Measurements from ENCODE around the gene ATOSB.
"Not testable (repeated sequence)": the region's sequence is repeated elsewhere in the genome, so short reads cannot be mapped to it uniquely, and the experiment has no call there.

DNA sequence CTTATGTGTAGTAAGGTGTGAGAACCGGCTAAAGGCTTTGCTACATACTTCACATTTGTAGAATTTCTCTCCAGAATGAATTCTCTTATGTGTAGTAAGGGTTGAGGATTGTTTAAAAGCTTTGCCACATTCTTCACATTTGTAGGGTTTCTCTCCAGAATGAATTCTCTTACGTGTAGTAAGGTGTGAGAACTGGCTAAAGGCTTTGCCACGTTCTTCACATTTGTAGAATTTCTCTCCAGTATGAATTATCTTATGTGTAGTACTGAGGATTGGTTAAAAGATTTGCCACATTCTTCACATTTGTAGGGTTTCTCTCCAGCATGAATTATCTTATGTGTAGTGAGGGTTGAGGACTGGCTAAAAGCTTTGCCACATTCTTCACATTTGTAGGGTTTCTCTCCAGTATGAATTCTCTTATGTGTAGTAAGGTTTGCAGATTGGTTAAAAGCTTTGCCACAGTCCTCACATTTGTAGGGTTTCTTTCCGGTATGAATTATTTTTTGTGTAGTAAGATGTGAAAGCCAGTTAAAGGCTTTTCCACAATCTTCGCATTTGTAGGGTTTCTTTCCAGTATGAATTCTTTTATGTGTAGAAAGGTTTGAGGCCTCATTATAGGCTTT is 32.4 kb upstream of the ATOSB start:
- TF ChIP-seq, protein P1, sequence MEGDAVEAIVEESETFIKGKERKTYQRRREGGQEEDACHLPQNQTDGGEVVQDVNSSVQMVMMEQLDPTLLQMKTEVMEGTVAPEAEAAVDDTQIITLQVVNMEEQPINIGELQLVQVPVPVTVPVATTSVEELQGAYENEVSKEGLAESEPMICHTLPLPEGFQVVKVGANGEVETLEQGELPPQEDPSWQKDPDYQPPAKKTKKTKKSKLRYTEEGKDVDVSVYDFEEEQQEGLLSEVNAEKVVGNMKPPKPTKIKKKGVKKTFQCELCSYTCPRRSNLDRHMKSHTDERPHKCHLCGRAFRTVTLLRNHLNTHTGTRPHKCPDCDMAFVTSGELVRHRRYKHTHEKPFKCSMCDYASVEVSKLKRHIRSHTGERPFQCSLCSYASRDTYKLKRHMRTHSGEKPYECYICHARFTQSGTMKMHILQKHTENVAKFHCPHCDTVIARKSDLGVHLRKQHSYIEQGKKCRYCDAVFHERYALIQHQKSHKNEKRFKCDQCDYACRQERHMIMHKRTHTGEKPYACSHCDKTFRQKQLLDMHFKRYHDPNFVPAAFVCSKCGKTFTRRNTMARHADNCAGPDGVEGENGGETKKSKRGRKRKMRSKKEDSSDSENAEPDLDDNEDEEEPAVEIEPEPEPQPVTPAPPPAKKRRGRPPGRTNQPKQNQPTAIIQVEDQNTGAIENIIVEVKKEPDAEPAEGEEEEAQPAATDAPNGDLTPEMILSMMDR (conservative IDR thresholded peaks at IDR 0.05; ENCODE audit: low read depth in 2 of 2): not testable (repeated sequence)
- not testable (repeated sequence) for TF ChIP-seq CREB1 (CRISPR knock-in tag; IDR thresholded peaks at IDR 0.05; ENCODE audit: low read depth); EZH2 (IDR thresholded peaks at IDR 0.05; ENCODE audit: low read depth, unreplicated experiment); STAT1 (IDR thresholded peaks at IDR 0.05; ENCODE audit: unreplicated experiment); ETS1 (IDR thresholded peaks at IDR 0.05); POLR2AphosphoS5 (IDR thresholded peaks at IDR 0.05; ENCODE audit: low read depth); ZNF331 (CRISPR knock-in tag; IDR thresholded peaks at IDR 0.05; ENCODE audit: low read depth); EZH2phosphoT487 (IDR thresholded peaks at IDR 0.05; ENCODE audit: unreplicated experiment); JUNB (IDR thresholded peaks at IDR 0.05; ENCODE audit: unreplicated experiment); ZNF114 (CRISPR knock-in tag; IDR thresholded peaks at IDR 0.05); NANOG (IDR thresholded peaks at IDR 0.05; ENCODE audit: borderline replicate concordance)
- TF ChIP-seq, protein P2, sequence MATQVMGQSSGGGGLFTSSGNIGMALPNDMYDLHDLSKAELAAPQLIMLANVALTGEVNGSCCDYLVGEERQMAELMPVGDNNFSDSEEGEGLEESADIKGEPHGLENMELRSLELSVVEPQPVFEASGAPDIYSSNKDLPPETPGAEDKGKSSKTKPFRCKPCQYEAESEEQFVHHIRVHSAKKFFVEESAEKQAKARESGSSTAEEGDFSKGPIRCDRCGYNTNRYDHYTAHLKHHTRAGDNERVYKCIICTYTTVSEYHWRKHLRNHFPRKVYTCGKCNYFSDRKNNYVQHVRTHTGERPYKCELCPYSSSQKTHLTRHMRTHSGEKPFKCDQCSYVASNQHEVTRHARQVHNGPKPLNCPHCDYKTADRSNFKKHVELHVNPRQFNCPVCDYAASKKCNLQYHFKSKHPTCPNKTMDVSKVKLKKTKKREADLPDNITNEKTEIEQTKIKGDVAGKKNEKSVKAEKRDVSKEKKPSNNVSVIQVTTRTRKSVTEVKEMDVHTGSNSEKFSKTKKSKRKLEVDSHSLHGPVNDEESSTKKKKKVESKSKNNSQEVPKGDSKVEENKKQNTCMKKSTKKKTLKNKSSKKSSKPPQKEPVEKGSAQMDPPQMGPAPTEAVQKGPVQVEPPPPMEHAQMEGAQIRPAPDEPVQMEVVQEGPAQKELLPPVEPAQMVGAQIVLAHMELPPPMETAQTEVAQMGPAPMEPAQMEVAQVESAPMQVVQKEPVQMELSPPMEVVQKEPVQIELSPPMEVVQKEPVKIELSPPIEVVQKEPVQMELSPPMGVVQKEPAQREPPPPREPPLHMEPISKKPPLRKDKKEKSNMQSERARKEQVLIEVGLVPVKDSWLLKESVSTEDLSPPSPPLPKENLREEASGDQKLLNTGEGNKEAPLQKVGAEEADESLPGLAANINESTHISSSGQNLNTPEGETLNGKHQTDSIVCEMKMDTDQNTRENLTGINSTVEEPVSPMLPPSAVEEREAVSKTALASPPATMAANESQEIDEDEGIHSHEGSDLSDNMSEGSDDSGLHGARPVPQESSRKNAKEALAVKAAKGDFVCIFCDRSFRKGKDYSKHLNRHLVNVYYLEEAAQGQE (IDR thresholded peaks at IDR 0.05; ENCODE audit: unreplicated experiment): not testable (repeated sequence)
- TF ChIP-seq, protein P3, sequence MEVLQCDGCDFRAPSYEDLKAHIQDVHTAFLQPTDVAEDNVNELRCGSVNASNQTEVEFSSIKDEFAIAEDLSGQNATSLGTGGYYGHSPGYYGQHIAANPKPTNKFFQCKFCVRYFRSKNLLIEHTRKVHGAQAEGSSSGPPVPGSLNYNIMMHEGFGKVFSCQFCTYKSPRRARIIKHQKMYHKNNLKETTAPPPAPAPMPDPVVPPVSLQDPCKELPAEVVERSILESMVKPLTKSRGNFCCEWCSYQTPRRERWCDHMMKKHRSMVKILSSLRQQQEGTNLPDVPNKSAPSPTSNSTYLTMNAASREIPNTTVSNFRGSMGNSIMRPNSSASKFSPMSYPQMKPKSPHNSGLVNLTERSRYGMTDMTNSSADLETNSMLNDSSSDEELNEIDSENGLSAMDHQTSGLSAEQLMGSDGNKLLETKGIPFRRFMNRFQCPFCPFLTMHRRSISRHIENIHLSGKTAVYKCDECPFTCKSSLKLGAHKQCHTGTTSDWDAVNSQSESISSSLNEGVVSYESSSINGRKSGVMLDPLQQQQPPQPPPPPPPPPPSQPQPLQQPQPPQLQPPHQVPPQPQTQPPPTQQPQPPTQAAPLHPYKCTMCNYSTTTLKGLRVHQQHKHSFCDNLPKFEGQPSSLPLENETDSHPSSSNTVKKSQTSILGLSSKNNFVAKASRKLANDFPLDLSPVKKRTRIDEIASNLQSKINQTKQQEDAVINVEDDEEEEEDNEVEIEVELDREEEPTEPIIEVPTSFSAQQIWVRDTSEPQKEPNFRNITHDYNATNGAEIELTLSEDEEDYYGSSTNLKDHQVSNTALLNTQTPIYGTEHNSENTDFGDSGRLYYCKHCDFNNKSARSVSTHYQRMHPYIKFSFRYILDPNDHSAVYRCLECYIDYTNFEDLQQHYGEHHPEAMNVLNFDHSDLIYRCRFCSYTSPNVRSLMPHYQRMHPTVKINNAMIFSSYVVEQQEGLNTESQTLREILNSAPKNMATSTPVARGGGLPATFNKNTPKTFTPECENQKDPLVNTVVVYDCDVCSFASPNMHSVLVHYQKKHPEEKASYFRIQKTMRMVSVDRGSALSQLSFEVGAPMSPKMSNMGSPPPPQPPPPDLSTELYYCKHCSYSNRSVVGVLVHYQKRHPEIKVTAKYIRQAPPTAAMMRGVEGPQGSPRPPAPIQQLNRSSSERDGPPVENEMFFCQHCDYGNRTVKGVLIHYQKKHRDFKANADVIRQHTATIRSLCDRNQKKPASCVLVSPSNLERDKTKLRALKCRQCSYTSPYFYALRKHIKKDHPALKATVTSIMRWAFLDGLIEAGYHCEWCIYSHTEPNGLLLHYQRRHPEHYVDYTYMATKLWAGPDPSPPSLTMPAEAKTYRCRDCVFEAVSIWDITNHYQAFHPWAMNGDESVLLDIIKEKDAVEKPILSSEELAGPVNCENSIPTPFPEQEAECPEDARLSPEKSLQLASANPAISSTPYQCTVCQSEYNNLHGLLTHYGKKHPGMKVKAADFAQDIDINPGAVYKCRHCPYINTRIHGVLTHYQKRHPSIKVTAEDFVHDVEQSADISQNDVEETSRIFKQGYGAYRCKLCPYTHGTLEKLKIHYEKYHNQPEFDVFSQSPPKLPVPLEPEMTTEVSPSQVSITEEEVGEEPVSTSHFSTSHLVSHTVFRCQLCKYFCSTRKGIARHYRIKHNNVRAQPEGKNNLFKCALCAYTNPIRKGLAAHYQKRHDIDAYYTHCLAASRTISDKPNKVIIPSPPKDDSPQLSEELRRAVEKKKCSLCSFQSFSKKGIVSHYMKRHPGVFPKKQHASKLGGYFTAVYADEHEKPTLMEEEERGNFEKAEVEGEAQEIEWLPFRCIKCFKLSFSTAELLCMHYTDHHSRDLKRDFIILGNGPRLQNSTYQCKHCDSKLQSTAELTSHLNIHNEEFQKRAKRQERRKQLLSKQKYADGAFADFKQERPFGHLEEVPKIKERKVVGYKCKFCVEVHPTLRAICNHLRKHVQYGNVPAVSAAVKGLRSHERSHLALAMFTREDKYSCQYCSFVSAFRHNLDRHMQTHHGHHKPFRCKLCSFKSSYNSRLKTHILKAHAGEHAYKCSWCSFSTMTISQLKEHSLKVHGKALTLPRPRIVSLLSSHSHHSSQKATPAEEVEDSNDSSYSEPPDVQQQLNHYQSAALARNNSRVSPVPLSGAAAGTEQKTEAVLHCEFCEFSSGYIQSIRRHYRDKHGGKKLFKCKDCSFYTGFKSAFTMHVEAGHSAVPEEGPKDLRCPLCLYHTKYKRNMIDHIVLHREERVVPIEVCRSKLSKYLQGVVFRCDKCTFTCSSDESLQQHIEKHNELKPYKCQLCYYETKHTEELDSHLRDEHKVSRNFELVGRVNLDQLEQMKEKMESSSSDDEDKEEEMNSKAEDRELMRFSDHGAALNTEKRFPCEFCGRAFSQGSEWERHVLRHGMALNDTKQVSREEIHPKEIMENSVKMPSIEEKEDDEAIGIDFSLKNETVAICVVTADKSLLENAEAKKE (CRISPR knock-in tag; IDR thresholded peaks at IDR 0.05): not testable (repeated sequence)

Measured in GM23338 (cell line).